Right lobe of liver (tissue), 4 donors: ENCODE results near the gene ASXL1.

Experiments used
- CTCF ChIP-seq, 4 donors: fragments of 200-600 bp in 3 of 4; fragments of 450-650 bp in 1 of 4; IDR thresholded peaks; one replicate each; pipeline versions ENCODE4 v1.5.1 to v1.8.0; 2016 to 2022; ENCODE audit warnings: antibody characterized with exemption in 4 of 4, mild to moderate bottlenecking in 2 of 4
- POLR2A ChIP-seq: fragments of 450-650 bp; IDR thresholded peaks from one replicate; pipeline ENCODE4 v1.6.1; 2017; ENCODE audit warnings: antibody characterized with exemption, mild to moderate bottlenecking
- donor health status: DM: no; HTN: no; CAD: no.
- donor health status: DM: no; HTN: no; CAD: no.
- donor health status: DM: no; HTN: yes; CAD: no.

GRCh38 chr20:32312718-32313424 lies 45.3 kb upstream of the ASXL1 start:
- TF ChIP-seq CTCF (IDR thresholded peaks at IDR 0.05) (no peak), POLR2A (no peak)
